ENCODE results near the gene ORAI3. TPM values are rescaled to one million over a fixed set of nuclear protein-coding genes. Genes with fewer than 3 reads are reported as not detected.

The ORAI3 gene
- total and polyA plus RNA-seq, 2 donors (not counting 1 experiment from before 2014, with no cell fraction given) = 41.1 to 74.1 TPM

DNA sequence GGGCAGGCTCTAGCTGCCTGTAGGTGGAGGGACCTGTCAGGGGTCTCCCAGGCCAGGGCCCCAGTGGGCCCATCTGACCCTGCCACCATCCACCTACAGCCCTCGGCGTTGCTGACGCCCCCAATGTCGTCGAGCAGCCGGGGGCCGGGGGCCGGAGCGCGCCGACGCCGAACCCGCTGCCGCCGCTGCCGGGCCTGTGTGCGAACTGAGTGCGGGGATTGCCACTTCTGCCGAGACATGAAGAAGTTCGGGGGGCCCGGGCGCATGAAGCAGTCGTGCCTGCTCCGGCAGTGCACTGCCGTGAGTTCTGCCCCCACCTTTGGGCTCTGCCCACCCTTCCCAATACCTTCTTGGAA lies 23.3 kb upstream of the ORAI3 start:
- Histone ChIP-seq H3K4me1 (ENCODE audit: control insufficient read depth, extremely low read depth, insufficient read depth, low read length) (no peaks in the 10 kb centered on the region), H2AFZ (ENCODE audit: low read length) (no peak overlapping the region), H3K4me3 (replicated peaks in 1 of 4; ENCODE audit: control extremely low read depth in 1 of 4, insufficient read depth in 1 of 4, low read depth in 3 of 4, low read length in 4 of 4) (peak overlapping the region in 1 of 4 experiments; percentile 69), H3K9ac (ENCODE audit: insufficient read depth, low read length) (no peak overlapping the region), H3K9me3 (ENCODE audit: control insufficient read depth, insufficient read depth, low read depth, low read length) (no peaks in the 10 kb centered on the region), H3K36me3 (ENCODE audit: control insufficient read depth, insufficient read depth, low read length) (peaks cover 8% of the 10 kb centered on the region), H3K4me2 (ENCODE audit: extremely low read depth, insufficient read depth, low read length) (no peak overlapping the region), H3K27ac (ENCODE audit: insufficient read depth, low read length) (no peak overlapping the region), H4K20me1 (ENCODE audit: control insufficient read depth, extremely low read depth, insufficient read depth, low read length) (no peaks in the 10 kb centered on the region), H3K27me3 (ENCODE audit: control insufficient read depth, insufficient read depth, low read length) (no peaks in the 10 kb centered on the region), H3K79me2 (ENCODE audit: control insufficient read depth, insufficient read depth, low read length) (no peaks in the 10 kb centered on the region)
- no peak for TF ChIP-seq EZH2 (IDR thresholded peaks at IDR 0.05; ENCODE audit: low read length, missing control alignments)
- TF ChIP-seq, protein P1, sequence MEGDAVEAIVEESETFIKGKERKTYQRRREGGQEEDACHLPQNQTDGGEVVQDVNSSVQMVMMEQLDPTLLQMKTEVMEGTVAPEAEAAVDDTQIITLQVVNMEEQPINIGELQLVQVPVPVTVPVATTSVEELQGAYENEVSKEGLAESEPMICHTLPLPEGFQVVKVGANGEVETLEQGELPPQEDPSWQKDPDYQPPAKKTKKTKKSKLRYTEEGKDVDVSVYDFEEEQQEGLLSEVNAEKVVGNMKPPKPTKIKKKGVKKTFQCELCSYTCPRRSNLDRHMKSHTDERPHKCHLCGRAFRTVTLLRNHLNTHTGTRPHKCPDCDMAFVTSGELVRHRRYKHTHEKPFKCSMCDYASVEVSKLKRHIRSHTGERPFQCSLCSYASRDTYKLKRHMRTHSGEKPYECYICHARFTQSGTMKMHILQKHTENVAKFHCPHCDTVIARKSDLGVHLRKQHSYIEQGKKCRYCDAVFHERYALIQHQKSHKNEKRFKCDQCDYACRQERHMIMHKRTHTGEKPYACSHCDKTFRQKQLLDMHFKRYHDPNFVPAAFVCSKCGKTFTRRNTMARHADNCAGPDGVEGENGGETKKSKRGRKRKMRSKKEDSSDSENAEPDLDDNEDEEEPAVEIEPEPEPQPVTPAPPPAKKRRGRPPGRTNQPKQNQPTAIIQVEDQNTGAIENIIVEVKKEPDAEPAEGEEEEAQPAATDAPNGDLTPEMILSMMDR (conservative IDR thresholded peaks at IDR 0.05 in 1 of 2, IDR thresholded peaks at IDR 0.05 in 1 of 2; ENCODE audit: low read depth in 1 of 2, low read length in 2 of 2) = no peak
- no peak for DNase-seq (ENCODE audit: low read depth in 2 of 2)

DNA sequence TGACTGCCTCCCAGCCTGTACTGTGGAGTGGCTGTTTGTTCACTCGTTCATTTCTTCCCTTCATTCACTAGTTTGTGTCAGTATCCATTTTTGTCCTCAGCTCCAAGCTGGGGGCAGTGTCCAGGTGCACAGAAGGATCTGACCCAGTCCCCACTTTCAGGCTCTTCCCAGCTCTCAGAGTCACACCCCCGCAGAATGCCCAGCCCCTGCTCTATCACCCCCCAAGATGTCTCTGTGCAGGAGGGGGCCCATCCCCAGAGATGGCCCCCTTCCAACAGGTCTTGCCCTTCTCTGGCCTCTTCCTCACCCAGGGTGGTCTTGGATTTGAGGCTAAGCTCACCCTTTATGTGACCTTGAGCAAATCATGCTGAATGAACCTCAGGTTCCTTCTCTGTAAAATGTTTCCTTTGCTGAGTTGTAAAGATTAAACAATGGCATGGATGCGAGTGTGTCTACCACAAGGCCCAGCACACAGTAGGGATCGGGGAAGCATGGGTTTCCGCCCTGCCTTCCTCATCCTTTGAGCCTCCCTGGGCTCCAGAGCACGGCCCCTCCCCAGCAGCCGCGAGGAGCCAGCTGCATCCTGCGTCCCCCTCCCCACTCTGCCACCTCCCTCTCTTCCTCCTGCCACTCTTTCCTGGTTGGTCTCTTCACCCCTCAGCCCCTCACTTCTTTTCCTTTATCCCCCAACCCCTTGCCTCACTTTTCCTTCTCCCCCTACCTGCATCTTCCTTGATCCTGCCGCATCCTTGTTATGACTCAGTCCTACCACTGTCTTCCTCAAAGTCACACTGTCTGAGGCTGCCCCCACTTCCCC lies 22.7 kb upstream of the ORAI3 start:
- Histone ChIP-seq H2AFZ (ENCODE audit: low read length) (no peak overlapping the region), H3K4me2 (ENCODE audit: extremely low read depth, insufficient read depth, low read length) (no peak overlapping the region), H3K27ac (ENCODE audit: insufficient read depth, low read length) (no peak overlapping the region), H3K4me3 (replicated peaks in 1 of 4; ENCODE audit: control extremely low read depth in 1 of 4, insufficient read depth in 1 of 4, low read depth in 3 of 4, low read length in 4 of 4) (no peak overlapping the region), H3K4me1 (ENCODE audit: control insufficient read depth, extremely low read depth, insufficient read depth, low read length) (no peaks in the 10 kb centered on the region), H3K79me2 (ENCODE audit: control insufficient read depth, insufficient read depth, low read length) (no peaks in the 10 kb centered on the region), H3K9me3 (ENCODE audit: control insufficient read depth, insufficient read depth, low read depth, low read length) (no peaks in the 10 kb centered on the region), H3K9ac (ENCODE audit: insufficient read depth, low read length) (no peak overlapping the region), H4K20me1 (ENCODE audit: control insufficient read depth, extremely low read depth, insufficient read depth, low read length) (no peaks in the 10 kb centered on the region), H3K36me3 (ENCODE audit: control insufficient read depth, insufficient read depth, low read length) (peaks cover 10% of the 10 kb centered on the region), H3K27me3 (ENCODE audit: control insufficient read depth, insufficient read depth, low read length) (no peaks in the 10 kb centered on the region)
- no peak for DNase-seq (ENCODE audit: low read depth in 2 of 2)
- TF ChIP-seq, protein P1 (conservative IDR thresholded peaks at IDR 0.05 in 1 of 2, IDR thresholded peaks at IDR 0.05 in 1 of 2; ENCODE audit: low read depth in 1 of 2, low read length in 2 of 2) = no peak
- TF ChIP-seq EZH2 (IDR thresholded peaks at IDR 0.05; ENCODE audit: low read length, missing control alignments) = no peak

DNA sequence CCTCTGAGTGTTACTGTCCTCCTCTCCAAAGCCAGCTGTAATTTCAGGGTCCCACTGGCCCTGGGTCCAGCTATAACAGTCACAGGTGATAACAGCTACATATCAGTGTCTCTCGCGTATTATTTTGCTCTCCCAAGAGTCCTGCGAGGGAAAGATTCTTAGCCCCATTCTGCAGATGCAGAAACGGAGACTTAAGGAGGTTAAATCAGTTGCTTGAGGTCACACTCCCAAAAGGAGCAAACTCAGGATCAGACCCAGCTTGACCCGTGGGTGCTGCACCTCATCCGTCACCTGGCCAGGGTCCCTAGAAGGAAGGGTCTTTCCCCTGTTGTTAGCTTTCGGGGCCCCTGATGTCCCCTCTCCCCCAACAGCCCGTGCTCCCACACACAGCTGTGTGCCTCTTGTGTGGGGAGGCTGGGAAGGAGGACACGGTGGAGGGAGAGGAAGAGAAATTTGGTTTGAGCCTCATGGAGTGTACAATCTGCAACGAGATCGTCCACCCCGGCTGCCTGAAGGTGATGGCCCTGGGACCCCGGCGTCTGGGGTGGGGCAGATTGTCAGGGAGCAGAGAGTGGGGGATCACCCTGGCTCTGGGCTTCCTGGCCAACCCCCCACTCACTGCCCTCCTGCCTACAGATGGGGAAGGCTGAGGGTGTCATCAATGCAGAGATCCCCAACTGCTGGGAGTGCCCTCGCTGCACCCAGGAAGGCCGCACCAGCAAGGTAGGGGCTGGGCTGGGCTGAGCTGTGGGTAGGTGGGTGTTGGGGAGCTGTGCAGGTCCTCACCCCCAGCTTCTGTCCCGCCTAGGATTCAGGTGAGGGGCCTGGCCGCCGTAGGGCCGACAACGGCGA lies 21.7 kb upstream of the ORAI3 start:
- no peak overlapping the region for H3K4me2 ChIP-seq (ENCODE audit: extremely low read depth, insufficient read depth, low read length)
- TF ChIP-seq, protein P1 (conservative IDR thresholded peaks at IDR 0.05 in 1 of 2, IDR thresholded peaks at IDR 0.05 in 1 of 2; ENCODE audit: low read depth in 1 of 2, low read length in 2 of 2) = no peak
- TF ChIP-seq EZH2 (IDR thresholded peaks at IDR 0.05; ENCODE audit: low read length, missing control alignments) = no peak
- H3K79me2 ChIP-seq (ENCODE audit: control insufficient read depth, insufficient read depth, low read length) = no peaks in the 10 kb centered on the region
- no peak for DNase-seq (ENCODE audit: low read depth in 2 of 2)
- H3K4me3 ChIP-seq (replicated peaks in 1 of 4; ENCODE audit: control extremely low read depth in 1 of 4, insufficient read depth in 1 of 4, low read depth in 3 of 4, low read length in 4 of 4) = no peak overlapping the region
- H3K4me1 ChIP-seq (ENCODE audit: control insufficient read depth, extremely low read depth, insufficient read depth, low read length) = no peaks in the 10 kb centered on the region
- H3K27ac ChIP-seq (ENCODE audit: insufficient read depth, low read length) = no peak overlapping the region
- H4K20me1 ChIP-seq (ENCODE audit: control insufficient read depth, extremely low read depth, insufficient read depth, low read length) = no peaks in the 10 kb centered on the region
- H2AFZ ChIP-seq (ENCODE audit: low read length) = no peak overlapping the region
- no peaks in the 10 kb centered on the region for H3K27me3 ChIP-seq (ENCODE audit: control insufficient read depth, insufficient read depth, low read length)
- H3K9ac ChIP-seq (ENCODE audit: insufficient read depth, low read length) = no peak overlapping the region
- peaks cover 10% of the 10 kb centered on the region for H3K36me3 ChIP-seq (ENCODE audit: control insufficient read depth, insufficient read depth, low read length)
- H3K9me3 ChIP-seq (ENCODE audit: control insufficient read depth, insufficient read depth, low read depth, low read length) = no peaks in the 10 kb centered on the region

All from fibroblast of lung (primary cell).